K562 (cell line): Measurements from ENCODE around the gene TMPRSS9. TPM values are rescaled to one million over a fixed set of nuclear protein-coding genes. Genes with fewer than 3 reads are reported as not detected.

ENCODE experiments used
- EHMT2 ChIP-seq: fragments of 450-650 bp; IDR thresholded peaks from 2 replicates; pipeline ENCODE4 v1.6.1; 2018; ENCODE audit warnings: antibody characterized with exemption
- FOXP1 ChIP-seq: sonication (generic); formaldehyde crosslinking; IDR thresholded peaks from 2 replicates; pipeline ENCODE4 v1.8.0; 2022; ENCODE audit warnings: mild to moderate bottlenecking, missing genetic modification reagents
- NFATC3 ChIP-seq: fragments of 450-650 bp; IDR thresholded peaks from 2 replicates; pipeline ENCODE4 v1.6.1; 2017; ENCODE audit warnings: mild to moderate bottlenecking
- PHB2 ChIP-seq: fragments of 450-650 bp; IDR thresholded peaks from 2 replicates; pipeline ENCODE4 v1.6.1; 2017; ENCODE audit warnings: low read depth
- RAD21 ChIP-seq, 2 experiments: fragments of 250-450 bp in 1 of 2; fragments of 450-650 bp in 1 of 2; sonication (Bioruptor Pico) in 1 of 2; formaldehyde crosslinking in 1 of 2; IDR thresholded peaks in 1 of 2; conservative IDR thresholded peaks in 1 of 2; 2 replicates each; pipeline versions ENCODE4 v1.4.0 to v1.8.0; 2020 to 2022; ENCODE audit warnings: mild to moderate bottlenecking in 2 of 2, moderate library complexity in 1 of 2
- U2AF2 ChIP-seq: fragments of 200-400 bp; formaldehyde crosslinking; optimal IDR thresholded peaks from 2 replicates; pipeline ENCODE3; 2017; ENCODE audit warnings: low read depth, mild to moderate bottlenecking, low read length
- ZBTB9 ChIP-seq: fragments of 450-650 bp; formaldehyde crosslinking; IDR thresholded peaks from 2 replicates; pipeline ENCODE4 v1.4.0; 2020; ENCODE audit warnings: mild to moderate bottlenecking, moderate library complexity
- ZNF12 ChIP-seq: sonication (generic); formaldehyde crosslinking; IDR thresholded peaks from 2 replicates; pipeline ENCODE4 v1.4.0; 2020; ENCODE audit warnings: mild to moderate bottlenecking, missing genetic modification reagents
- polyA plus RNA-seq, 8 experiments: library from polyadenylated mRNA; depleted of rRNA in 4 of 8; stranded (reverse) in 5 of 8; unstranded in 3 of 8; fragments of >200 nt; fragmentation: Nextera tagmentation in 2 of 8; fragmentation: Illumina TruSeq in 1 of 8; extraction: Ambion mirVana in 2 of 8; extraction: Trizol in 1 of 8; gene quantifications; 2 replicates each; pipeline versions ENCODE4 v1.2.1 to v1.2.3, GENCODE V29; 2011 to 2014; ENCODE audit warnings: inconsistent platforms in 1 of 8, missing spikeins in 1 of 8
- total RNA-seq, 7 experiments: library from RNA; depleted of rRNA in 6 of 7; stranded (reverse); fragments of >200 nt in 6 of 7; fragmentation: Illumina TruSeq in 2 of 7; extraction: Trizol in 2 of 7; gene quantifications; 2 replicates each; pipeline versions ENCODE4 v1.2.1 to v1.2.3, GENCODE V29; 2011 to 2021; ENCODE audit warnings: low replicate concordance in 1 of 7
- TF ChIP-seq, protein P1 (sequence below): sonication (generic); formaldehyde crosslinking; IDR thresholded peaks from 2 replicates; pipeline ENCODE4 v1.9.0; 2022; ENCODE audit warnings: mild to moderate bottlenecking, missing genetic modification reagents

TMPRSS9 gene
- total and polyA plus RNA-seq, 9 of the 15 experiments (the other 6 are each of a cell fraction or from before 2014, with no cell fraction given) = 0.01 to 0.03 TPM; not detected in 7

- TF ChIP-seq PHB2 = no peak
- TF ChIP-seq U2AF2 = no peak
- no peak for TF ChIP-seq FOXP1 (CRISPR knock-in tag)
- TF ChIP-seq NFATC3 = no peak
- no peak for TF ChIP-seq ZNF12
- TF ChIP-seq ZBTB9 (CRISPR knock-in tag) = no peak
- no peak for TF ChIP-seq RAD21 (CRISPR knock-in tag; conservative IDR thresholded peaks at IDR 0.05 in 1 of 2, IDR thresholded peaks at IDR 0.05 in 1 of 2)
- TF ChIP-seq EHMT2 = no peak
- TF ChIP-seq, protein P1, sequence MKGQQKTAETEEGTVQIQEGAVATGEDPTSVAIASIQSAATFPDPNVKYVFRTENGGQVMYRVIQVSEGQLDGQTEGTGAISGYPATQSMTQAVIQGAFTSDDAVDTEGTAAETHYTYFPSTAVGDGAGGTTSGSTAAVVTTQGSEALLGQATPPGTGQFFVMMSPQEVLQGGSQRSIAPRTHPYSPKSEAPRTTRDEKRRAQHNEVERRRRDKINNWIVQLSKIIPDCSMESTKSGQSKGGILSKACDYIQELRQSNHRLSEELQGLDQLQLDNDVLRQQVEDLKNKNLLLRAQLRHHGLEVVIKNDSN (CRISPR knock-in tag) = peak; percentile 70
Observed at GRCh38 chr19:2426611-2427428, 66.8 kb downstream of the TMPRSS9 start (continued).
